K562 (cell line): ENCODE measurements around the gene SLC30A7. TPM values are rescaled to one million over a fixed set of nuclear protein-coding genes. Genes with fewer than 3 reads are reported as not detected.

Experiments used
- CTBP1 ChIP-seq: fragments of 450-650 bp; IDR thresholded peaks from 2 replicates; pipeline ENCODE4 v1.6.1; 2016; ENCODE audit warnings: borderline replicate concordance
- CXXC5 ChIP-seq: fragments of 250-450 bp; sonication (Bioruptor Pico); IDR thresholded peaks from 2 replicates; pipeline ENCODE4 v1.8.0; 2022; ENCODE audit warnings: inconsistent platforms, mild to moderate bottlenecking, moderate library complexity
- DEAF1 ChIP-seq: fragments of 450-650 bp; formaldehyde crosslinking; IDR thresholded peaks from 2 replicates; pipeline ENCODE4 v1.4.0; 2020; ENCODE audit warnings: mild to moderate bottlenecking, moderate library complexity
- FOXO4 ChIP-seq: fragments of 450-650 bp; formaldehyde crosslinking; IDR thresholded peaks from 2 replicates; pipeline ENCODE4 v1.4.0; 2020; ENCODE audit warnings: mild to moderate bottlenecking, moderate library complexity
- GABPB2 ChIP-seq: fragments of 250-450 bp; sonication (Bioruptor Pico); conservative IDR thresholded peaks from 2 replicates; pipeline ENCODE4 v1.5.1; 2021; ENCODE audit warnings: mild to moderate bottlenecking
- GATA2 ChIP-seq: sonication (generic); formaldehyde crosslinking; IDR thresholded peaks from 2 replicates; pipeline ENCODE4 v1.4.0; 2020; ENCODE audit warnings: mild to moderate bottlenecking, missing genetic modification reagents
- HMGN3 ChIP-seq: IDR thresholded peaks from 2 replicates; pipeline ENCODE4 v1.6.1; 2011; ENCODE audit warnings: borderline replicate concordance, low read depth, mild to moderate bottlenecking, mixed read lengths, low read length; ENCODE audit not compliant: insufficient read length; ENCODE audit errors: extremely low read depth
- KDM1A ChIP-seq, 2 experiments: fragments of 450-650 bp; IDR thresholded peaks; 2 replicates each; pipeline ENCODE4 v1.6.1; 2016; ENCODE audit warnings: mild to moderate bottlenecking in 2 of 2
- PRMT5 ChIP-seq: sonication (generic); formaldehyde crosslinking; IDR thresholded peaks from 2 replicates; pipeline ENCODE4 v1.5.0; 2020; ENCODE audit warnings: missing genetic modification reagents
- SAFB ChIP-seq: fragments of 200-400 bp; formaldehyde crosslinking; IDR thresholded peaks from 2 replicates; pipeline ENCODE4 v1.6.1; 2017; ENCODE audit warnings: low read depth, low read length, borderline replicate concordance
- TARDBP ChIP-seq: fragments of 450-650 bp; IDR thresholded peaks from 2 replicates; pipeline ENCODE4 v1.6.1; 2016
- TFAM ChIP-seq: fragments of 250-450 bp; sonication (Bioruptor Pico); conservative IDR thresholded peaks from 2 replicates; pipeline ENCODE4 v1.5.0; 2021; ENCODE audit warnings: mild to moderate bottlenecking, moderate library complexity
- TGIF2 ChIP-seq: sonication (generic); formaldehyde crosslinking; IDR thresholded peaks from 2 replicates; pipeline ENCODE4 v1.8.1; 2022; ENCODE audit warnings: mild to moderate bottlenecking, missing genetic modification reagents, moderate library complexity
- TSHZ1 ChIP-seq: fragments of 250-450 bp; sonication (Bioruptor Pico); IDR thresholded peaks from 2 replicates; pipeline ENCODE4 v1.4.0; 2020; ENCODE audit warnings: mild to moderate bottlenecking, moderate library complexity
- ZFP91 ChIP-seq: sonication (generic); formaldehyde crosslinking; IDR thresholded peaks from 2 replicates; pipeline ENCODE4 v1.8.0; 2022; ENCODE audit warnings: mild to moderate bottlenecking, missing genetic modification reagents
- ZNF140 ChIP-seq: fragments of 250-450 bp; sonication (Bioruptor Pico); IDR thresholded peaks from 2 replicates; pipeline ENCODE4 v1.8.0; 2021; ENCODE audit warnings: moderate library complexity, mild to moderate bottlenecking, inconsistent platforms
- ZNF224 ChIP-seq: sonication (generic); formaldehyde crosslinking; IDR thresholded peaks from 2 replicates; pipeline ENCODE4 v1.8.0; 2022; ENCODE audit warnings: mild to moderate bottlenecking, missing genetic modification reagents
- ZNF316 ChIP-seq: fragments of 450-650 bp; IDR thresholded peaks from 2 replicates; pipeline ENCODE4 v1.6.1; 2016
- ZNF354B ChIP-seq: fragments of 250-450 bp; sonication (Bioruptor Pico); IDR thresholded peaks from 2 replicates; pipeline ENCODE4 v1.4.0; 2020
- ZNF511 ChIP-seq: sonication (generic); formaldehyde crosslinking; IDR thresholded peaks from 2 replicates; pipeline ENCODE4 v1.8.0; 2022; ENCODE audit warnings: mild to moderate bottlenecking, missing genetic modification reagents
- polyA plus RNA-seq, 8 experiments: library from polyadenylated mRNA; depleted of rRNA in 4 of 8; stranded (reverse) in 5 of 8; unstranded in 3 of 8; fragments of >200 nt; fragmentation: Nextera tagmentation in 2 of 8; fragmentation: Illumina TruSeq in 1 of 8; extraction: Ambion mirVana in 2 of 8; extraction: Trizol in 1 of 8; gene quantifications; 2 replicates each; pipeline versions ENCODE4 v1.2.1 to v1.2.3, GENCODE V29; 2011 to 2014; ENCODE audit warnings: inconsistent platforms in 1 of 8, missing spikeins in 1 of 8
- total RNA-seq, 7 experiments: library from RNA; depleted of rRNA in 6 of 7; stranded (reverse); fragments of >200 nt in 6 of 7; fragmentation: Illumina TruSeq in 2 of 7; extraction: Trizol in 2 of 7; gene quantifications; 2 replicates each; pipeline versions ENCODE4 v1.2.1 to v1.2.3, GENCODE V29; 2011 to 2021; ENCODE audit warnings: low replicate concordance in 1 of 7

The SLC30A7 gene
- total and polyA plus RNA-seq, 9 of the 15 experiments (the other 6 are each of a cell fraction or from before 2014, with no cell fraction given), result 3.5 to 17.1 (median 7.2) TPM

- TF ChIP-seq KDM1A (IDR thresholded peaks at IDR 0.05), result peak; percentile 74 to 86; a peak in 3 of 4 replicates
- no peak for TF ChIP-seq SAFB
- no peak for TF ChIP-seq FOXO4 (CRISPR knock-in tag)
- no peak; the same call in 1 of the 2 replicates for TF ChIP-seq ZFP91 (CRISPR knock-in tag)
- no peak for TF ChIP-seq GABPB2 (CRISPR knock-in tag)
- TF ChIP-seq PRMT5 (CRISPR knock-in tag), result no peak
- TF ChIP-seq TFAM (CRISPR knock-in tag), result no peak
- no peak for TF ChIP-seq ZNF140 (CRISPR knock-in tag)
- TF ChIP-seq HMGN3, result peak; percentile 77
- TF ChIP-seq TGIF2 (CRISPR knock-in tag), result no peak
- TF ChIP-seq CTBP1, result peak; percentile 31; the same call in 1 of the 2 replicates
- TF ChIP-seq GATA2 (CRISPR knock-in tag), result no peak
- 0 out of 2 replicates have a peak, but pooled peaks have one; percentile 59 for TF ChIP-seq ZNF511 (CRISPR knock-in tag)
- no peak for TF ChIP-seq ZNF224 (CRISPR knock-in tag)
- TF ChIP-seq CXXC5 (CRISPR knock-in tag), result peak; percentile 78
- no peak for TF ChIP-seq TSHZ1
- no peak; the same call in 1 of the 2 replicates for TF ChIP-seq TARDBP
- no peak for TF ChIP-seq DEAF1
- TF ChIP-seq ZNF316, result no peak
- TF ChIP-seq ZNF354B, result no peak
Observed at GRCh38 chr1:101025657-101026429, 130.0 kb downstream of the SLC30A7 start, which contains the start of gene DPH5 (continued).
